CD4-positive, alpha-beta T cell treated with Interleukin-4 for 1 hour (primary cell): Measurements from ENCODE around the gene UVRAG.
"Not testable (repeated sequence)": the region's sequence is repeated elsewhere in the genome, so short reads cannot be mapped to it uniquely, and the experiment has no call there.

ENCODE experiments used
- DNase-seq, 2 donors: peaks; one replicate each; pipeline ENCODE4 v3.0.0-alpha.2; 2020 to 2022

The UVRAG gene

GRCh38 chr11:75979075-75979474, 164.1 kb downstream of the UVRAG start:
- not testable (repeated sequence) for DNase-seq

DNA sequence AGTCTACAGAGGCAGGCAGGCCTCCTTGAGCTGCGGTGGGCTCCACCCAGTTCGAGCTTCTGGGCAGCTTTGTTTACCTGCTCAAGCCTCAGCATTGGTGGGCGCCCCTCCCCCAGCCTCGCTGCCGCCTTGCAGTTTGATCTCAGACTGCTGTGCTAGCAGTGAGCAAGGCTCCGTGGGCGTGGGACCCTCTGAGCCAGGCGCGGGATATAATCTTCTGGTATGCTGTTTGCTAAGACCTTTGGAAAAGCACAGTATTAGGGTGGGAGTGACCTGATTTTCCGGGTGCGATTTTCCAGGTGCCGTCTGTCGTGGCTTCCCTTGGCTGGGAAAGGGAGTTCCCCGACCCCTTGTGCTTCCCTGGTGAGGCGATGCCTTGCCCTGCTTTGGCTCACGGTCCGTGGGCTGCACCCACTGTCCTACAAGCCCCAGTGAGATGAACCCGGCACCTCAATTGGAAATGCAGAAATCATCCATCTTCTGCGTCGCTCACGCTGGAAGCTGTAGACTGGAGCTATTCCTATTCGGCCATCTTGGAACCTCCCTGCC, 164.5 kb downstream of the UVRAG start:
- DNase-seq: not testable (repeated sequence)

GRCh38 chr11:75980031-75980430, 165.0 kb downstream of the UVRAG start:
- no peak for DNase-seq

DNA sequence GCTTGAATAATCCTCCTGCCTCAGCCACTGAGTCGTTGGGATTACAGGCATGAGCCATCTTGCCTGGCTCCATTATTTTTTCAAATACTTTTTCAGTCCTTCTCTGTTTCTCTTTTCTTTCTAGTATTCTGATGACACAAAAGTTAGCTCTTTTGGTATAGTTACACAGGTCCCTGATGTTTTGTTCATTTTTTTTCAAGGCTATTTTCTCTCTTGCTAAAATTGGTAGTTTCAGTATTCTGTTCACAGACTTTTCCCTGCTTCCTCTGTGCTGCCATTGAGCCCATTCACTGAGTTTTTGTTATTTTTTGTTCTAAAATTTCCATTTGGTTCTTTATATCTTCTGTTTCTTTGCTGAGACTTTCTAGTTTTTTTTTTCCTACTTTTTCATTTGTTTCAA, 166.5 kb downstream of the UVRAG start:
- DNase-seq: no peak

GRCh38 chr11:75982309-75982708, 167.3 kb downstream of the UVRAG start:
- DNase-seq: no peak

- no peak for DNase-seq
Measured at GRCh38 chr11:75986966-75987365, 172.0 kb downstream of the UVRAG start.

DNA sequence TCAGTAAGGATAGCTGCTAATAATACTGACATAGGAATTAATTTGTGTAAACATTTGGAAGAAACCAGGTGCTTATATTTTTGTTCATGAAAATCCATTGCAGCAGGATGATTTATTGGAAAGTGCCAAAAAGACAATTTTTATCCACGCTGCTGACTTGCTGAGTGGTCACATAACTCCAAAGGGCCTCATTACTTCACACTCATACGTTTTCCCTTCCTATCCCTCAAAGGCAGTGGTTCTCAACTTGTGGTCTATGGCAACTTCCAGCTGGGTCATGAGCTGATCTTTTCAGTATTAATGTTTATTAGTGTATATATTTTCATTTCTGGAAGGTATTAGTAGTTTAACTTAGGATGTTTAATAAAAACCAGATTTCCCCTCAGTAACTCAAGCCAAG, 178.1 kb downstream of the UVRAG start:
- DNase-seq: no peak

- no peak for DNase-seq
Measured at GRCh38 chr11:75994616-75995015, 179.6 kb downstream of the UVRAG start.

GRCh38 chr11:75996523-75997442, 181.8 kb downstream of the UVRAG start:
- DNase-seq: no peak

GRCh38 chr11:76004400-76004799, 189.4 kb downstream of the UVRAG start:
- no peak for DNase-seq

DNA sequence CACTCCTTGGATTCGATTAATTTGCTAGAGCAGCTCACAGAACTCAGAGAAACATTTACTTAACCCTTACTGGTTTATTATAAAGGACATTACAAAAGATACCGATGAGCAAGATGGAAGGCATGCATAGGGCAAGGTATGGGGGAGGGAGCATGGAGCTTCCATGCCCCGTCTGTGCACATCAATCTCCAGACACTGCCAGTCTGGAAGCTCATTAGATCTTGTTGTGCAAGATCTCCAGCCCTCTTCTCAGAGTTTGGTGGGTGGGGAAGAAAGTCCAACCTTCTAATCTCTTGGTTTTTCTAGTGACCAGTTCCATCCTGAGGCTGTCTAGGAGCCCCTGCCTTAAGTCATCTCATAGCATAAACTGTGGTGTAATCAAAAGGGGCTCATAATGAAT, 190.7 kb downstream of the UVRAG start:
- no peak for DNase-seq

DNA sequence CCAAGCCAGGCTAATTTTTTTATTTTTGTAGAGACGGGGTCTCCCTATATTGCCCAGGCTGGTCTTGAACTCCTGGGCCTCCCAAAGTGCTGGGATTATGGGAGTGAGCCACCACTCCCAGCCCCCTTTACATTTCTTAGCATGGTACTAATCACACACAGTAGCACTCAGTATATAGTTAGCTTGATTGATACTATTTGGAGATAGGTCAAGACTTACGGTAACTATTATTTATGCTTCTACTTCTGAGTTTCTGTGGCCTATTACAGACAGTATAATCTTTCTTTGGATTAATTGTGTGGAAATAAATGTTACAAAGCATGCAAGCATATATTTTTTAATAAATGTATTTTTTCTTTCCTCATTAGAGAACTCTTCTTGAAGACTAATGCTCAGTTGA, 192.2 kb downstream of the UVRAG start:
- DNase-seq: no peak

GRCh38 chr11:76008474-76008873, 193.5 kb downstream of the UVRAG start:
- no peak for DNase-seq

GRCh38 chr11:76010051-76010450, 195.0 kb downstream of the UVRAG start:
- no peak for DNase-seq

GRCh38 chr11:76013526-76013925, 198.5 kb downstream of the UVRAG start:
- no peak for DNase-seq

GRCh38 chr11:76023236-76024068, 208.4 kb downstream of the UVRAG start:
- no peak for DNase-seq

GRCh38 chr11:76025068-76025467, 210.1 kb downstream of the UVRAG start:
- DNase-seq: no peak

- DNase-seq: no peak
Measured at GRCh38 chr11:76025817-76026216, 210.8 kb downstream of the UVRAG start.

- no peak for DNase-seq
Measured at GRCh38 chr11:76026281-76026680, 211.3 kb downstream of the UVRAG start.

- no peak for DNase-seq
Measured at GRCh38 chr11:76026862-76027261, 211.9 kb downstream of the UVRAG start.

DNA sequence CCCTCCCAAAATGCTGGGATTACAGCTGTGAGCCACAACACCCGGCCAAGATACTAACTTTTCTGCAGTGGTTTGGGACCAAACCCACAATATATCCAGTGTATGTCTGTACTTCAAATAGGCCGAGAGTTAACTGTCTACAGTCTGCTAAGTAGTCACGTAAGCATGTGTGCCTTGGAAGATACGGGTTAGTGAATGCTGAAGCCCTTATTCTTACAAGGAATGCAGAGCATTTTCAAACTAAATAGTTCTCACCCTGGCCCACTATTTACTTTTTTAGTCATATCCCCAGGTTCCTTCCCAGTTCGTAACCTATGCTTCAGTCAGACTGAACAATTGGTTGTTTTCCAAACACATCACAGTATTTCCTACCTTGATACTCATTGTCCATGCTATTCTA, 215.3 kb downstream of the UVRAG start:
- DNase-seq: no peak

- DNase-seq: no peak
Measured at GRCh38 chr11:76030968-76031590, 216.1 kb downstream of the UVRAG start.

DNA sequence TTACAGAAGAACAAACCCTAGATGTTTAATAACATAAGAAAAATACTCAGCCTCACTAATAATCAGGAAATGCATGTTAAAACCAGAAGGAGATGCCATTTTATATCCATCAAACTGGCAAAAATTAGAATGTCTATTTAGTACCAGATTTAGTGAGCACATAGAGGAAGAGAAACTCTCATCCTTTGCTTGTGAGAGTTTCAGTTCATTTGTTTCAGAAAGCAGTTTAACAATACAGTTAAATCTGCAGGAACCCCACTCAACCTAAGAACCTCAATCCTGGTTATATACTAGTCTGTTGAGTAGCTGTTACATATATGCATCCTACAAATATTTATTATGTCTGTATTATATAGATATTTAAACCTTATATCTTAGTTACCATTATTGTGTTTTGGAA, 218.7 kb downstream of the UVRAG start:
- DNase-seq: no peak
